M059J (cell line): ENCODE data around the gene FAM83F. TPM values are rescaled to one million over a fixed set of nuclear protein-coding genes. Genes with fewer than 3 reads are reported as not detected.
A peak's percentile ranks its signal among the peaks of the same experiment; 100 is the strongest.
"Not testable (repeated sequence)": the region's sequence is repeated elsewhere in the genome, so short reads cannot be mapped to it uniquely, and the experiment has no call there.

Experiments
- DNase-seq: peaks from one replicate; pipeline ENCODE4 v3.0.0-alpha.2; 2012; ENCODE audit warnings: low read depth
- total RNA-seq: library from RNA; depleted of rRNA; stranded (reverse); fragments of >200 nt; shearing (Covaris generic); gene quantifications from 2 replicates; pipeline ENCODE4 v1.2.3, GENCODE V29; 2014

The FAM83F gene
- total RNA-seq, 1 experiment from 2014 or later: not detected

DNA sequence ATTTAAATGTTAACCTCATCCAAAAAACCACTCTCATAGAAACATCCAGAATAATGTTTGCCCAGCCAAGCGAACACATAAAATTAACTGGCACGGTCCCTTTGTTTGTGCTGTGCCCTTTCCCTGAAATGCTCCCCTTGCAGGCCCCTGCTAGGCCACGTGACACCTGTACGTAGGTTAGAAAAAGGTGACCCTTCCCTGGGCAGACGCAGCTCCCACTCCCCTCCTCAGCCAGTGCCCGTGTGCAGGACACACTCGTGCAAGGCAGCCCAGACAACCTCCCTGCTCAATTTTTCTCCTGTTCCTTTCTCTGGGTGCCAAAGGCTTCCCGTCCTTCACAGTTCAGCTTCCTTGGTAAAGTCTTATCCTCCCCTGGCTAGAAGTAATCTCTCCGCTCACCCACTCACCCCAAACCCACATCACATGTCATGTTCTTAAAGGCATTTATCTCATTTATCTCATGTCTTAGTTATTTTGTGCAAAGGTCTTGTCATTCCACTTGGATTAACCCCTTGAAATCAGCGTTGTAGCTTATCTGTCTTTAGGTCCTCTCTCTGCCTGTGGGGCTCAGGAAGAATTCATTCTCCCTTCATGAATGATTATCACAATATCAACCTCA lies 20.7 kb downstream of the FAM83F start:
- DNase-seq: no peak

- DNase-seq: no peak
Measured at GRCh38 chr22:40018051-40018450, 23.3 kb downstream of the FAM83F start.

DNA sequence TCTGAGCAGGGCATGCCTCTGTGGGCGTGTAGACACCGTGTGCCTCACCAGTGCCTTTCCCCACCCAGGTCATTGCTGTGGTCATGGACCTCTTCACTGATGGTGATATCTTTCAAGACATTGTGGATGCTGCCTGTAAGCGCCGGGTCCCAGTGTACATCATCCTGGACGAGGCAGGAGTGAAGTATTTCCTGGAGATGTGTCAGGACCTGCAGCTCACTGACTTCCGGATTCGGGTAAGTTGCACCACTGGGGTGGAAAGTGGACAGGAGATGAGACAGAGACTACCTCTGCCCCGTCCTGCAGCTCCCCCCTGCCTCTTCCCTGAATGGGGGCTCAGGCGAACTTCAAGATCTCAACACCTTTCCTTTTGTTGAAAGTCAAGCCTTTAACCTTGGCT lies 24.3 kb downstream of the FAM83F start:
- no peak for DNase-seq

- DNase-seq: no peak
Measured at GRCh38 chr22:40020956-40021355, 26.2 kb downstream of the FAM83F start.

DNA sequence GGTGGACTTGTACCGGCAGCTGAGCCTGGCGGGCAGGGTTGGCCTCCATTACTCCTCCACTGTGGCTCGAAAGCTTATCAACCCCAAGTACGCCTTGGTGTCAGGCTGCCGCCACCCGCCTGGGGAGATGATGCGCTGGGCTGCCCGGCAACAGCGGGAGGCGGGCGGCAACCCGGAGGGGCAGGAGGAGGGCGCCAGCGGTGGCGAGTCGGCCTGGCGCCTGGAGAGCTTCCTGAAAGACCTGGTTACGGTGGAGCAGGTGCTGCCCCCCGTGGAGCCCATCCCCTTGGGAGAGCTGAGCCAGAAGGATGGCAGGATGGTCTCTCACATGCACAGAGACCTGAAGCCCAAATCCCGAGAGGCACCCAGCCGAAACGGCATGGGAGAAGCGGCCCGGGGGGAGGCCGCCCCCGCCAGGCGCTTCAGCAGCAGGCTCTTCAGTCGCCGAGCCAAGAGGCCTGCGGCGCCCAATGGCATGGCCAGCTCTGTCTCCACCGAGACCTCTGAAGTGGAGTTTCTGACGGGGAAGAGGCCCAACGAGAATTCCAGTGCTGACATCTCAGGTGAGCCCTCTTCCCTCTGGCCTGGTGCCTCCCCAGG lies 26.7 kb downstream of the FAM83F start:
- DNase-seq: no peak

DNA sequence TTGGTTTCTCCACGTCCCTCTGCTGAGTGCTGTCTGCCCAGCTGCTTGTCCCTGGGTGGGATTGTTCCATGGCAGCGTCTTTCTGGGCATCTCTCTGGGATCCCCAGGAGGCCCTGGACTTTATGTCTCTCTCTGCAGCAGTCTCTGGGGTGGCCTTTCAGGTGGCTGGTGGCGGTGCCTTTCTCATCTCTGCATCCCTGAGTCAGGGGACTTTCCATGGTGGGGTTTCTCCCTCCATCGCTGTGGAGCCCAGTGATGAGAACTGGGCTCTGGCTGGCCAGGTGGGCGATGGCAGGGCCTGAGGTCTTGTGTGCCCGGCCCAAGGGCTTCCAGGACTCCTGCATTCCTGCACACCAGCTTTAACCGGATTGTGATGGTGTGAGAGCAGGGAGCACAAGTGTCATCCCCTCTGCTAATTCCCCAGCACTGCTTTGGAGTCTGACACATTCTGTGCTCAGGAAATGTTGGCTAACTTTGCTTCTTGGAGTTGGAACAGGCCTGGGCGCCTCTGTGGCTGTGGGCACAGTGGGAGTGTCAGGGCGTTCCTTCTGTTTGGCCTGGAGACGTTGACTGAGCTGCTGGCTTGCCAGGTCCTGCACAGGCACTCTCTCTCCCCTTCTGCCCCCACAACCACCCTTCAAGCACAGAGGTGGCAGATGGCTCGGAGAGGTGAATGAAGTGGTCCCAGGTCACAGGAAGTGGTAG lies 27.9 kb downstream of the FAM83F start:
- peak; percentile 18 for DNase-seq

DNA sequence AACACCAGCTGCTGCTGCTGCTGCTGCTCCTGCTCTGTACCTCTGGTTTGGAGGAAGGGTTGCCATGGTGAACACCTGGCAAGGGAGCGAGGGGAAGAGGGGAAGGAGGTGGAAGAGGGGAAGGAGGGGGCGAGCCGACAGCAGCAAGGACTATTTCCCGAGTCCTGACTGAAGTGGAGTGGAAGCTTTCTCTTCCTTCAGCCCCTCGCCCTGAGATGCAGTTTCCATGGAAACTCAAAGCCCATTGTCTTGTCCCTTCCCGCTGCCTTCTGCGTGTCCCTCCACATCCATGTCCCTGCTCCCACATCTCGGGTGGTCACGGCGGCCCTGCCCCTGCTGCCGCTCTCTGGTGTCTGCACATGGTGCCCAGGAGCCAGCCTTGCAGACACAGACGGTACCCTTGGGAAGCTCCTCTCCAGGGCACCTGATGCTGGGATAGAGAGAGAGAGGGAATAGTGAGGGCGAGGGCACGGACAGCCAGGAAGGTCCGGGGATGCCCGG lies 28.6 kb downstream of the FAM83F start:
- DNase-seq: no peak

- peak; percentile 54 for DNase-seq
Measured at GRCh38 chr22:40024201-40025061, 29.7 kb downstream of the FAM83F start.

- not testable (repeated sequence) for DNase-seq
Measured at GRCh38 chr22:40025062-40025379, 30.3 kb downstream of the FAM83F start.

DNA sequence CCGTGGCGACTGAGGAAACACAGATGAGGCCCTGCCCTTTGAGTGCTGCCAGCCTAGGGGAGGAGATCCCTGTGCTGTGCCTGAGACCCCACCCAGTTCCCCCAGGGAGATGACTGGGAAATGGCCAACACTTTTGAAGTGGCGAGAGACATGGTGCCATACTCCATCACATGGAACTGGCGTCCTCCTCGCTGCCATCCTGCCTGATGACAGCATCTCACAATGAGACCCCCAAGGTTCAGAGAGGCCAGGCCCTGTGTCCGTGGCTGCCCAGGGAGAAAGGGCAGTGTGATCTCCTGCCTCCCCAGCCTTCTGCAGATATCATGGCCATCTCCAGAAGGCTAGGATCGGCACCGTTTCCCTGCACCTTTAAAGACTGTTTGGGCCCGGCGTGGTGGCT lies 31.1 kb downstream of the FAM83F start:
- no peak for DNase-seq

DNA sequence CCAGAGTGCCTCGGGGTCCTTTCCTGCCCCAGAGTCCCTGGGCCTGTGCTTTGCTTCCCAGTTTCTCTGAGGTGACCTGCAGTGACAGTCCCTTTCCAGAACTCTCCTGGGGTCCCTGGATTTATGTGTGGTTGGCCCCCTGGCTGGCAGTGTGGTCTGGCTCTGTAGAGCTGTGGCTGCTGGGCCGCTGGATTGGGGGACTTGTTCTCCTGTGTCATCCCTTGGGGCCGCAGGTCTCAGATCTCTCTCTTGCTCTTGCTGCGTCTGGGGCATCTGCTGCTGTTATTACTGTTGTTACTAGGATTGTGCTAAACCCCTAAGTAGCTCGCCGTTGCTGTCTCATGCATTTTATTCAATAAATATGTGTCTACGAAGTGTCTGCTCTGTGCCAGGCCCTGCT lies 31.9 kb downstream of the FAM83F start:
- no peak for DNase-seq

DNA sequence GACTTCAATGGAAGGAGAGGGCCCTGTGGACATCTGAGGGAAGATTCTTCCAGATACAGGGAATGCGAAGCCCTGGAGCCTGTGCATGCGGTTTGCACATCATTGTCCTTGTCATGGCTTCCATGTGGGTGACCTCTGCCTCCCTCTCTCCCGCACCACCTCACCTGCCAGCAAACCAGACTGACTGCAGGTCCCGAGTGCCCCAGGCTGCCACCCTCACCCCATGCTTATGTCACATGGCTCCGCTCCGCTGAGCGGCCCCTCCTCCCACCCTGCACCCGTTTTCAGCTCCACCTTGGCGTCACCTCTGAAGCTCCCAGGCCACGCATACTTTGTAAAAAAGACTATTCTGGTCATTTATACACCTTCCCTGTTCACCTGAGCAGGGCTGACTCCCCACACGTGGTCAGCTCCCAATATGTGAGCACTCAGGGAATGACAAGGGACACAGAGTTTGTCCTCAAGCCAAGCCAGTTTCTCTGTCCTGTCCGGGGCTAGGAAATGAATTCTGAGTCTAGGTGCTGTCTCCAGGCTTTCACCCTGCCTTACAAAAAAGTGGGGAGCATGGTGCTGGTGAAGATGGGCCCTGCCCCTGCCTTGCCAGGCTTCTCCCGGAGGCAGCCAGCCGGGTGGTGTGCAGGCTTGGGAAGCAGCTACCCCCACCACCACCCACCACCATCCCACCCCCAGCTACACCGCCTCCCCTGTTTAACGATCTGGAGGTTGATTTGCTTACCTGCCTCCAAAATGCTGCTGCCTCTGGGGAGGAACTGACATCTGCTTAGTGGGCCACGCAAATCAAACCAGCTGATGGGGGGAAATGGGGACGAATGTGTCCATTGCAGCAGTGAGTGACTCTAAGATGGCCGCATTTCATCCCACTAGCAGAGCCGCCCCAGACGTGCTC lies 32.7 kb downstream of the FAM83F start:
- DNase-seq: no peak

DNA sequence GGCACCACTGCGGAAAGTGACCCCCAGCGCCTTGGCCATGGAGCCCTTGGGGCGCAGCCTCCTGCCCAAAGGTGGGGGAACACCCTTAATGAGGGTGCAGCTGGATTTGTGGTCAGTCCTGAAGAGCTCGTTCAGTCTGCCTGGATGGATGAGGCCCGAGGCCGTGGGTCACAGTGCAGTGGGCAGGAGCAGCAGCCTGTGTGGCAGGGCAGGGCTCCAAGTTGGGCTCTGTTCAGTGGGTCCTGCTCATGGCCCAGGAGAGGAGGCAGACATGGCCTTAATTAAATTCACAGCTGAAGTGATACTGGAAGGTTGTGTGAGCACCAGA lies 33.3 kb downstream of the FAM83F start:
- DNase-seq: no peak

- no peak for DNase-seq
Measured at GRCh38 chr22:40029189-40029890, 34.6 kb downstream of the FAM83F start.

- no peak for DNase-seq
Measured at GRCh38 chr22:40030026-40030757, 35.4 kb downstream of the FAM83F start.

- no peak for DNase-seq
Measured at GRCh38 chr22:40030758-40031095, 36.0 kb downstream of the FAM83F start.

DNA sequence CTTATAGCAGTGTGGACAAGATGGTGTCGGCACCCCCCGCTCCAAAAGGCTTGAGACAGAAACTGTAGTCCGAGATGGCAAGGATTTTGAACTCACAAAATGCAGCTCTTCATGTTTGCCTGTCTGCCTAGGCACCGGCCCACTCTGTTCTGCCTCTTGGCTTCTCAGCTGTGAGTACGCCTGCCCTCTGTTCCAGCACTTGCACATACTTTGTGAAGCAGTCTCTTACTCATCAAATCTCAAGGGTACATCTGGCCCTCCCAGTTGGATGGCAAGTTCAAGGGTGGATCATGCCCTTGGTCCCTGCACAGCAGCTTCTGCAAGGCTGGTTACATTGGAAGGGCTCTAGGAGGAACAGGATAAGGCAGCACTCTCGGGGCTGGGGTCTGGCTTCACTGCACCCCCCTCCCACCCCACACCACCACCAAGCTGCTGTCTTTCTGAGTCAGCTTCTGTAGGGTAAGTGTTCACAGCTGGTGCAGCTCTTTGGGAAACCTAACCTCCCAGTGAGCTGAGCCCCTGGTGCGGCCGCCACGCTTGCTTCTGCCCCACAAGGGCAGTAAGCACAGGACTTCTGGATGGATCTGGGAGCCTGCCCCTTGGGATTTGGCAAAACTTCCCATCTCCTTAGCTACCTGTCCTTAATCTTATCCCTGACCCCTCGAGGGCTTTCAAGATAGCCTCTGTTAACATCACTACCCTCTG lies 37.2 kb downstream of the FAM83F start:
- no peak for DNase-seq

DNA sequence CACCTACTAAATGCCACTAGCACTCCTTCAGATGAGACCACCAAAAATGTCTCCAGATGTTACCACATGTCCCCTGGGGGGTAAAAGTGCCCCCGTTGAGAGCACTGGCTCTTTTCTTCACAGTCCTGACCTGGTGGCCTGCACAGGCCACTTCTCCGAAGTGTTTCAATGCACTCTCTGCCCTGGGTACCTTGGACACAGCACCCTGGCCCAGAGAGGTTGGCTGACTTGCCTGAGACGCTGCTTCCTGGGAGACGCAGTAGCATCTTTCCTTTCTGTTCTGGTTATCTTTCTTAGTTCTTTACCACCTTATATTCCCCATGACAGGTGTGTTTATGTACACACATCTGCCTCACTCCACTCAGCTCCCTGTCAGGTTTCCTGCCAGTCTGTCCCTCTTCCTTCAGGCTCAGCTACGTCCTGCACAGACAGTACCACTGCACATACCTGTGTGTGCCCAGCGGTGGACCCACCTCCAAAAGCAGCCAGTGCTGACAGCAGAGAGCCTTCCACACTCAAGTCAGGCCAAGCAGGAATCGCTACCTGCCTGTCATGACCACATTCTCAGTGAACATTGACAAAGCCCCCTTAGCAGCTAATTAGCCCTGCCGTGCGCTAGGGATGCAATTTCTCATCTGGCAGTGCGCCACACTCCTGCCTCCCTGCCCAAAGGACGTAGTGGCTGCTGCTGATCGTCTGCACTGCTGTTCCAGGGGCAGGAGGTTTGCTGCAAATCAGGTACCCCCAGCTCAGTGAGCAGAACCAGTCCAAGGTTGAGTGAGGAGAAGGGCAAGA lies 39.0 kb downstream of the FAM83F start:
- DNase-seq: no peak

DNA sequence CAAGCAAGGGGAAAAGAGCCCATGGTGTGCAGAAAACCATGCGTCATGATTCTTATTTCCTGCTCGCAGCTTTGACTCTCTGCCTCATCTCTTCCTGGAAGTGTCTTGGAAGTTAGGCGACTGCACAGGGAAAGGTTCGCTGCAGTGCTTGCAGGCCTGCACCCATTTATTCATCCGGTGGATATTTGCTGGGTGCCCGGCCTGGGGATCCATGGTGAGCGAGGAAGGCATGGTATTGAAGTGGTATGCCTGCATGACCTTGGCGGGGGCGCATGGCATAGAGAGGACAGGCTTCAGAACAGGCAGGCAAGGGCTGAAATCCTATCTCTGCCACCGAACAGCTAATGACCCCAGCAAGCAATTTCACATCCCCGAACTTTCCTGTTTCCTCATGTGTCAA lies 40.6 kb downstream of the FAM83F start:
- no peak for DNase-seq
